Measurements from ENCODE around the gene CSNK1G3.

The CSNK1G3 gene

DNA sequence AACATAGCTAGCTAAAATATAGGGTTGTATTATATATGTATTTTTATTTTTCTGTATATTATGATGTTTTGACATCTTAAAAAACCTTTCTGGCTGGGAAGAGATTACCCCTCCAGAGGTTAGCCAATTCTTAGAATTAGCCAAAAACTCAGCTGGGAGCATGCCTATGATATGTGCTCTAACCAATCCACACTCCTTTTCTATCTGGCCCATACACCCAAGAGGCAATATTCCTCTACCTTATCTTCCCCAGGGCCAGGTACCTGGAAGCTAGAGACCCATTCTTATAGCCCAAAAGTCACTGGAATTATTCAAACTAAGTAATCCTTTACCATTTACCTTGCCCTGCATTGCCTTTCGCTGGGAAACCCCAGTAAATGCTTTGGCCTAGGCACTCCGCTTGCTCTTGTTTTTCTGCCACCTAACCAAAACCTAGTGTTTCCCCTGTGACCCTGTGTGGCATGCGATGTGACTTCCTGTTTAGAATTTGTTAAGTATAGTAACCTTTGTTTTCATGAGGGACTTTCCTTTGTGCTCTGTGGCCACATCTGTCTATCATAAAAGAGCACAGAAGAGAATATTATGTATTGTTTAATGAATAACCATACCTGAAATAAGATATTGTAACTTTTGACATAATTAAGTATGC lies 37.4 kb downstream of the CSNK1G3 start:
- no peak overlapping the region for H3K4me3 ChIP-seq (ENCODE audit: low read depth, low read length)
- DNase-seq (ENCODE audit: low read depth) = no peak

DNA sequence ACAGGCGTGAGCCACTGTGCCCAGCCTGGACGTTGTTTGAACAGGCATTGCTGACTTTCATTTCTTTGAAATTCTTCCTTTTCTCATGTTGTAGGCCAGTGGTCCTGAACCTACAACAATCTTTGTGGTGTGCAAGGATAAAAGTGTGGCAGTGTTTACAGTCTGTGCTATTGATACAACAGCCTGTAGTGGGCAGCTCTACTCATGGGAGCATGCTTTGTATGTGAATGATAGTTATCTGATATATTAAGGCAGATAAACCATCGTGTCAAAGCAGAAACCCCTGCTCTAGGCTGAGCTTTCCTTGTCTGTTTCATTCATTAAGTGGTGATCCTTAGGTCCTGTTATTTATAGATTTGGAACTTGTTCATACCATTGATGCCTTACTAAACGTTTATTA lies 42.6 kb downstream of the CSNK1G3 start:
- no peak for DNase-seq (ENCODE audit: low read depth)
- H3K4me3 ChIP-seq (ENCODE audit: low read depth, low read length) = no peak overlapping the region

DNA sequence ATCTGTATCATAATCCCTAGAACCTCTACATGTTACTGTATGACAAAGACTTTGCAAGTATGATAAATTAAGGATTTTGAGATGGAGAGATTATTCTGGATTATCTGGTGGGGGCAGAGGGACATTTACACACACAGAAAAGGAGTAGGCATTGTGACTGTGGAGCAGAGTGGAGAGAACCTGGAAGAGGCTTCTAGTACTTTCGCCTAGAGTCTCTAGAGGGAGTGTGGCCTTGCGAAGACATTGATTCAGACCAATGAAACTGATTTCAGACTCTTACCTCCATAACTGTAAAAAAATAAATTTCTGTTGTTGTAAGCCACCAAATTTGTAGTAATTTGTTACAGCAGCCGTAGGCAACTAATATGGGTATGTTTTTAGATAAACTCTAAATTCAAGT lies 45.9 kb downstream of the CSNK1G3 start:
- no peak for DNase-seq (ENCODE audit: low read depth)
- H3K4me3 ChIP-seq (ENCODE audit: low read depth, low read length) = no peak overlapping the region

DNA sequence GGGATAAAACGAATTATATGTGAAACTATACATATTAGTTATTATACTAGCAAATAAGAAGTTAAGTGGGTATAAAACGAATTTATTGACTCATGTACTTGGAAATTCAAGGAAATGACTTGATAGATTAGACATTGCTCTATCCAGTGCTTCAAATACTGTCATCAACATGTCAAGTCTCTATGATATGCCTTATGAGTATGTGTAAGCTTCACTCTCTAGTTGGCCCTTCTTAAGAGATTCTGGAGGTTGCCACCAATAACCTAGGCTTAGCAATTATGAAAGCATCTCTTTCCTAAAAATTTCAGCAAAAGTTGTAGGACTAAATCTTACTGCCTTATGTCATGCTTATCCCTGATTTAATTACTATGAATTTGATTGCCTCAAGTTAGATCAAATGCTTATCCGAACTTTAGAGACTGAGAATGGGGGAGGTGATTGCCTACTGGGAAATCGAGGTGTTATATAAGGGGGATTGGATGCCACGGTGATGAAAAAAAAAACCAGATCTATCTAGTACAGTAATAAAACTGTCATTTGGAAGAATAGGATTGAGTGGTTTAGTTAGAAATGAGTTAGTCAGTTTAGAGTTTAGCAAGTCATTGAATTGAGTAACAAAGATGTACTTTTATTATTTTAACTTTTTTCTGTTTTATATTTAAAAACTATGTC lies 46.9 kb downstream of the CSNK1G3 start:
- no peak for DNase-seq (ENCODE audit: low read depth)

DNA sequence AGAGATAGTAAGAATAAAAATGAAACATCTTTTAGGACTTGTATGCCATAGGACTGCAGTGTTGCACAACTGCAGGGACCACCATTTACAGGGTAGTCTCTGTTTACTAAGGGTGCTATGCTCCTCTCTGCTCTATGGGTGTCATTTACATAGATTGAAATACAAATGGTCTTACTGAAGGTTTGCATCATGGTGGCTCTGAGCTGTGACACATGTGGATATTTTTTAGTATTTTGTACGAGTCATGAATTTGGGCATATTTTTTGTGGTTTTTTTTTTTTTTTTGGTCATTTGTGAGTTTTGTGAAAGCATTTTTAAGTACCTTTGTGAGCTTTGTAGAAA lies 47.4 kb downstream of the CSNK1G3 start:
- no peak for DNase-seq (ENCODE audit: low read depth)

More for the DNA sequence above, 46.9 kb downstream of the CSNK1G3 start:
- H3K4me3 ChIP-seq (ENCODE audit: low read depth, low read length) = no peak overlapping the region

DNA sequence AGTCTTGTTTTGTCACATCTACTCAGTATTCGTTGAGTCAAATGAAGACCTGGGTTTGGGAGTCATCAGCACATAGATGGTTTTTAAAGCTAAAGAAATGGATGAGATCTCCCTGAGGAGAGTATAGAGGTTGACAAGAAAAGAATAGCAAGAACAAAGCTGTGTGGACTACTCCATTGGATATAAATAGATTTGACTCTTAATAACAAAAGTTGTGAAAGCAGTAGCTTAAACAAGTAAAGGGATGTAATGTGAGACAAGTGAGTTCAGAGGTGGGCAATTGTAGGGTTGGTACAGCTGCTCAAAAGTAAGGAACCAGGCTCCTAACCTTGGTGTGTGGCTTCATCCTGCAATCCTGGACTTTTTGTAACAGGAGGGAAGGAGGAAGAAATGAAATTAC lies 49.3 kb downstream of the CSNK1G3 start:
- no peak for DNase-seq (ENCODE audit: low read depth)
- no peak overlapping the region for H3K4me3 ChIP-seq (ENCODE audit: low read depth, low read length)

More for the DNA sequence above, 47.4 kb downstream of the CSNK1G3 start:
- H3K4me3 ChIP-seq (ENCODE audit: low read depth, low read length) = no peak overlapping the region

DNA sequence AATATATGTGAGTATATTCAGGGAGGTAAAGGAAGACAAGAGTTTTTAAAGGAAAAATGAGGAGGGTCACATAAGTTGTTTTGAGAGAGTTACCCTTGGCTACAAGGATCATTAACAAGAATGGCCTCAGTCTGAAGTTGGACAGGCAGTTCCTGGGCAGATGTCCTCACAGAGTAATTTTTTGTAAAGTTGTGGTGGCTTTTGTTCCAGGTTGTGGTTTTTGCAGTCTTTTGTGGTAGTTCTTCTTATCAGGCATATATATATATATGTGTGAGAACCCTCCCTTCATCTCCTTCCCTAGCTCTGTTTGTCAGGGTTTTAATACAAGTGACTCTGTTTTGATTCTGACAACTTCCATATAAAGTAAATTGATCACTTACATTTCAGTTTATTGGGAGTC lies 60.0 kb downstream of the CSNK1G3 start:
- no peak overlapping the region for H3K4me3 ChIP-seq (ENCODE audit: low read depth, low read length)
- DNase-seq (ENCODE audit: low read depth) = no peak

DNA sequence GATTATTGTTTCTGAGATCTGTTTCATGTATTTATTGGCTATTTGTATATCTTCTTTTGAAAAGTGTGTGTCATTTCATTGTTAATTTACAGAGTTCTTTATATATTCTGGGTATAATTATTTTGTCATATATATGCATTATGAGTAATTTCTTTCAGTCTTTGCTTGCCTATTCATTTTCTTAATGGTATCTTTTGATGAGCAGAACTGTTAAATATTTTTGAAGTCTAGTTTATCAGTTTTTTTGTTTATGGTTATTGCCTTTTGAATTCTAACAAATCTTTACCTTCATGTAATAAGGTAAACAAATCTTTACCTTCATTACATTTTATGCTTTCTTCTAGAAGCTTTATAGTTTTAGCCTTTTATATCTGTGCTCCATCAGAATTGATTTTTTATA lies 66.4 kb downstream of the CSNK1G3 start:
- H3K4me3 ChIP-seq (ENCODE audit: low read depth, low read length) = no peak overlapping the region
- DNase-seq (ENCODE audit: low read depth) = no peak

DNA sequence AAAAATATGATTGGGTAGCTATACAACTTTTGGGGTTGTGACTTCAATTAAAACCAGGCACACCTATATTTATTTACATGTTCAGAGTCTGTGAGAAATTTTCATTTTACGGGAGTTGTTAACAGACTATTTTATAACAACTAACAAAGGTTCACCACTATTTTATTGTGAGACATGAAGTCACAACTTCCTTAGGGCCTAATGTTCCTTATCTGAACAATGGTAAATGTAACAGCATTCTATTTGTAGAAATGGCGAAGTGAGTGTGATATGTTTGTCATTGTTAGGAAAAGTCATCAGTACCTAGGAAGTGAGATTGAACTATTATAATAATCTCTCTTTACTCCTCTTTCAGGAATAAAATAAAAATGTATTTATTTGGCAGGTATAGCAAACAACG lies 67.4 kb downstream of the CSNK1G3 start:
- no peak overlapping the region for H3K4me3 ChIP-seq (ENCODE audit: low read depth, low read length)
- no peak for DNase-seq (ENCODE audit: low read depth)

DNA sequence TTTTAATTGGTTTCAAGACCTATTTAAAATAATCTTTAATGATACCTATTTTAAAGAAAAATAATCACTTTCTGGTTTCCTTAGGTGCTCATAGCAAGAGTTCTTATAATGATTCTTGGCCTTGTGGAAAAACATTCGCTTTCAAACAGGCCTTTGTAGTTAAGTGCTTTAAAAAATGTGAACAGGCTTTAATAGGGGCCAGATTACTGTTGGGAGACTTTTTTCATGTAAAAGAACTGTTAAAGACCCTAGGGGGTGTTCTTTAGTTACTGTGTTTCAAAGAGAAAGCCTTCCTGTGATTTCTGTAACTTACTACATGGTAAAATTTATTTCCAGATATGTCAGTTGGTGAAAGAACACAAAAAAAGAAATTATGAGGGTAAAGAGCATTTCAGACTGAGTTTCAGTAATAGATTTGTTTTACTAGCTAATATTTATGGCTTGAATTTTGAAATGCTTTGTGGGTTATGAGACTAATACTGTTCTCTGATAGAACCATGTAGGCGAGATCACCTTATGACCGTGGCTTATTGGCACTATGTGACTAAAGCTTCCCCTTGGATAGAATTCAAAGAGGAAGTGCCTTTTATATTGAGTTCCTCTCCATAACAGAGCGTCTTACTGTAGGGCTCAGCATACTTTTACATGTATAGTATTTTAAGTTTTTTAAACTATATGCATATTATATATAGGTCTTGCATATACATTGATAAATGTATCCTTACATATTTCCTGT lies 70.7 kb downstream of the CSNK1G3 start:
- DNase-seq (ENCODE audit: low read depth) = no peak
- no peak overlapping the region for H3K4me3 ChIP-seq (ENCODE audit: low read depth, low read length)

DNA sequence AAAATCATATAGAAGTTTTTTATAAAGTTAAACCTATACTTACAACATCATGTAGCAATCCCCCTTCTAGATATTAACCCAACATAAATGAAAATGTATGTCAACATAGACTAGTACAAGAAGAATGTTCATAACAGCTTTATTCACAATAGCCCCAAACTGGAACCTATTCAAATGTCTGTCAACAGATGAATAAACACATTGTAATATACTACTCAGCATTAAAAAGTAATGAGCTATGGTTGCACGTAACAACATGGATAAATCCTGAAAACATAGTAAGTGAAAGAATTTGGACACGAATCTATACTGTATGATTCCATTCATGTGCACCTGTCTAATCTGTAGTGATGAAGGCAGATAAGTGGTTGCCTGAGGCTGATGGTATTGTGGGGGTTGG lies 73.9 kb downstream of the CSNK1G3 start:
- no peak overlapping the region for H3K4me3 ChIP-seq (ENCODE audit: low read depth, low read length)
- DNase-seq (ENCODE audit: low read depth) = no peak

DNA sequence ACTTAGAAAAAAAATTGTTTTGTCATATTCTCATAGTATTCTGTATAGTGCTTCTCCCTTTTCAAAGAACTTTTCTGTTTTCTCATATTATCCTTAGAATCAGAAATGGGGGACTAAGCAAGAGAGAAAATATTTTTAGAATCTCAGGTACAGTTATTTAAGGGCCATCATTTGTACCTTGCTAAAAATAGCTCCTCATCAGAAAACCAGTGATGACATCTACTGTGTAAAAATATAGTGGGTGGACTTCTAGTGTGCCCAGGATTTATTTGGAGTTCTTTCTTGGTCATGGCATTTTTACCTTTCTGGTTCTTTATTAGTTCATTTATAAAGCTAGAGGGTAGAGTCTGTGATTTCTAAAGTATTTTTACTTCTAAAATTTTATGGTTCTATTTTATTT lies 82.5 kb downstream of the CSNK1G3 start:
- no peak for DNase-seq (ENCODE audit: low read depth)
- H3K4me3 ChIP-seq (ENCODE audit: low read depth, low read length) = no peak overlapping the region

DNA sequence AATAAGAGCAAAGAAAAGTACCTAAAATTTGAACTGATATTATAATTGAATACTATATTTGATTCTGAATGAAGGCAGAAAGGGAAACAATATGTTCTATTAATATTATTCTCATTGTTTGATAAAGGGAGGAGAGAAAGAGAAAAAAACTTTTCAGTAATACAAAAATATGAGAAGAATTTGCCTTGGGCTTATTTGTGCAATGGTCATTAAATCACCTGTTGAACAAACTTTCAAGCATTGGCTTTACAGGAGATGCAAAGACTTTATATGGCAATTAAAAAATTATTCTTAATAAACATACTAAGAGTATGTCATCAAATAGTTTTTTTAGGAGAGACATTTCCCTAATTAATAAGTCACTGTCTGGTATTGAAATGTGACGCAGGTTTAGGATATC lies 85.0 kb downstream of the CSNK1G3 start:
- no peak overlapping the region for H3K4me3 ChIP-seq (ENCODE audit: low read depth, low read length)
- DNase-seq (ENCODE audit: low read depth) = no peak

DNA sequence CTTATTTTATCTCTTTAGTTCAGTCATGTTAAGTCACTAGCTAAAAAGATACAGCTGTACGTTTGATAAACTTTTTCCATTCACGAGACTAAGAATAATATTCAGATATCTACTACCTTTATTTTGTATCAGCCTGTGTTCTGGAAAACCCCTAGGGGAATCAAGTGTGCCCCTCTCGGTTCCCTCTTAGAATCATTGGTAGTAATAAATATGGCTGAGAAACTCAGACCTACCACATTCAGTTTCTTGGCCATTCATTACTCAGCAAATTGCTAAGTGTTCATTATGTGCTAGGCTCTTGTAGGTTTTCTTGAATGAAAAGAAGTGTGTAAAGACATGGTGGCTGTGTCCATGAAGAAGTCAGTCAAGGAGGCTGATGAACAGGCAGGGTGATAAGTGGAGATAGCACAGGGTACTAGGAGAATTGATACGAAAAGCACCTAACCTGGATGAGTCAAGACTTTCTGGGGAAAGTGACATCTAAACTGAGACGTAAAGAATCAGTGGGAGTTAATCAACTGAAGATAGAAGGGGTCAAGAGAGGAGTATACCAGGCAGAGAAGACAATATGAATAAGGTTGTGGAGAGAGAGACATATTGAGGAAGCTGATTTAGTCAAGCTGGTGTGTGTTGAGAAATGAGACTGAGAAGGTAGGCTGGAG lies 86.2 kb downstream of the CSNK1G3 start:
- no peak for DNase-seq (ENCODE audit: low read depth)
- no peak overlapping the region for H3K4me3 ChIP-seq (ENCODE audit: low read depth, low read length)

DNA sequence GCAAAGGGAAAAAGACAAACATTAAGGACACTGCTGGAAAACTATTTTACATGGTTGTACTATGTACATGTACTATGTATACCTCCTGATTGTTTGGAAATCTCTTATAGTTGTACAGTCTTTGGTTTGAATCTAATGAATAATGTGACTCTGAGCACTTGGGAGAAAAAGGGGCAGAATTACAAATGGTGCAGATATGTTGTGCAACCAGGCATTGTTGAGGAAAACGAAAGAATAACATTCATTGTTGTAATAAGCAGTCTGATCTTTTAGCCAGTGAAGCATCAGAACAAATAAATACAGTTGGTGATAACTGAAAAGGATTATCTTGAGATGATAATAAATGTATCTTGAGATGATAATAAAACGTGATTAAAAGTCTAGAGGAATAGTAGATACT lies 87.2 kb downstream of the CSNK1G3 start:
- no peak for DNase-seq (ENCODE audit: low read depth)
- no peak overlapping the region for H3K4me3 ChIP-seq (ENCODE audit: low read depth, low read length)

DNA sequence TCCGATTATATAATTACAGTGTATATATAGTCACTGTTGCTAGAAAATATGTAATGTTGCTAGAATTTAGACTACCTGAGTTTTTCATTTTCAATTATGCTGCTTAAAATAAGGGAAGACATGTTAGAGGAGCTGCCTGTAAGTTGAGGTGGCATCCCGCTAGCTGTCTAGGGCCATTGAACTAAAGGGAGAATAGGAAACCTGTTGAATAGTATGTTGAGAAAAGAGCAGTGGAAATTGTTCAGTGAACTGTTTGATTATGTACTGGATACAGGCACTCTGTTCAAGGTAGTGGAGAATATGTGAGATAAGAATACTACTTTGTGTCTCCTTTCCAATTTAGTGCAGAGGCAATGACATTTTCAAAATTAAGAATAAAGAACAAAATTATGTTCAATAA lies 89.6 kb downstream of the CSNK1G3 start:
- no peak overlapping the region for H3K4me3 ChIP-seq (ENCODE audit: low read depth, low read length)
- DNase-seq (ENCODE audit: low read depth) = no peak

DNA sequence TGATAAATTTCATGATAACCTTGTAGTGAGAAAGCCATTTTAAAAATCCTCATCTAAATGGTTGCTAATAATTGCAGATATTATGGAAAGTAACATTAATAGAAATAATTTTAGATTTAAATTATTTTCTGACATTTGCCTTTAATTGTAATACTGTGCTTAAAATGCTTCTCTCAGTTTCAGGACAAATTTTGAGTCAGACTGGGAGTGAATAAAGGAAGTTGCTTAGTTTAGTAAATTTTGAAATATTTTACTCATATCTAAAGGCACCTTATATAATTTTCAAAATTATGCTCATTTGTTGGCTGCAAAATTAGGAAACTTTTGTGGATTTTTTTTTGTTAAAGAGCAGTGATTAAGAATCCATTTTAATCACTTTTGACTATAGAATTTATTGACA lies 93.8 kb downstream of the CSNK1G3 start:
- no peak overlapping the region for H3K4me3 ChIP-seq (ENCODE audit: low read depth, low read length)
- DNase-seq (ENCODE audit: low read depth) = no peak

DNA sequence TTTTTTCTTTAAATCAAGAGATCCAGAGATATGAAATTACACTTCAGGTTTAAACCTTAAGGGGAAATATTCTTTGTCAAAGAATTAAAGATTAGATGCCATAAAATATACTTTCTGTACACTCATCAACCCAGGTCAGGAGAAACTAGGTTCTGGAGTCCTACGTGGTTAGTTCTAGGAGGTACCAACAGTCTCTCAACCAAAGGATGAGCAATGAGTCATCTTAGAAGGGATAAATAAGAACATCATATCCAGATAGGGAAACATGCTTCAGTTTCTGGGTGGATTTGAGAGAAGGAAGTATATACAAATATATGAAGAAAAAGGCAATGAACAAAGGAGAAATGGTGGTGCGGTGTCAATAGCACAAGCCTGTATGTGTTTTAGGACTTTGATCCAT lies 98.2 kb downstream of the CSNK1G3 start:
- H3K4me3 ChIP-seq (ENCODE audit: low read depth, low read length) = no peak overlapping the region
- peak; percentile 9 for DNase-seq (ENCODE audit: low read depth)

DNA sequence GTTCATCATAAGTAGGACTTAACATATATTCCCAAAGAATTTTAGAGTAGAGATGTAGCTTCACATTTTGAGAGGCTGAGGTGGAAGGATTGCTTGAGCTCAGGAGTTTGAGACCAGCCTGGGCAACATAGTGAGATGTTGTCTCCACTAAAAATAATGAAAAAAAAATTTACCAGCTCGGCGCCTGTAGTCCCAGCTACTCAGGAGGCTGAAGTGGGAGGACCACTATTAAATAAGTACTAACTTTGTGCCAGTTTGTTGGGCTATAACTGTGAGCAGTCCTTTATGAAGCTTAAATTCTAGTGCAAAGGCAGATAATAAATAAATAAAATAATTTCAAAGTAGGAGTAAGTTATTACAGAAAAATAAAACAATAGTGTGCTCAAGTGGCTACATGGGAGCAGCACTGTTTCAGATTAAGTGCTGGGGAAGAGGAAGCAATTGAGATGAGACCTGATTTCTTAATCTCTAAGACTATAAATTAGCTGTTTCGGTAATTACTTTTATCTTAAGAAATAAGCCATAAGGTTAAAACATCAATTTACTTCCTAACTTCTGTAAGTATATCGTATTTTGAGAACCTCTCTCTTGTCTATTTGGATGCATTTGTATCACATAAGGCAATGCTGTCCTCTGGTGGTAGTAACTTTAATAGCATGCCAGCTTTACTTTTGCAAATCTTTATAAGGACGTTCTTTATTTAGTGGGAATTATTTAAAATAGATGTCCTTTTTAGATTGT lies 98.9 kb downstream of the CSNK1G3 start:
- DNase-seq (ENCODE audit: low read depth) = peak; percentile 29
- H3K4me3 ChIP-seq (ENCODE audit: low read depth, low read length) = no peak overlapping the region

DNA sequence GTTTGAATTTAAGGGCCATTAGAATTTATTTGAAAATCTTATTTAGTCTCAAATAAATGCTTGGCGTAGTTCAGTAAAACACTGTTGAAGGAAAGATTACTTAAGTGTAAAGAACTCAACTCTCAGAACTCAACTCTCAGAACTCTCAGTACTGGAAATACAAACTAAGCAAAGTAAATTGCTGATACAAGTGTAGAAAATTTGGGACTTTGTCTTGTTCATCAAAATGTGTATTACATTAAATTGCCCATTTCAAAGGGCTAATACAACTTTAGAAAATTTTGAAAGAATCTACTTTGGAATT lies 99.4 kb downstream of the CSNK1G3 start:
- DNase-seq (ENCODE audit: low read depth) = no peak
- H3K4me3 ChIP-seq (ENCODE audit: low read depth, low read length) = no peak overlapping the region
